Measurements from ENCODE around the gene BNIP1.

The BNIP1 gene

GRCh38 chr5:173165177-173166016 lies 21.1 kb downstream of the BNIP1 start:
- DNase-seq (ENCODE audit: low read depth), result no peak

- no peak for DNase-seq (ENCODE audit: low read depth)
Observed at GRCh38 chr5:173172166-173172565, 27.8 kb downstream of the BNIP1 start.

GRCh38 chr5:173175523-173175922 lies 31.2 kb downstream of the BNIP1 start:
- DNase-seq (ENCODE audit: low read depth), result no peak

GRCh38 chr5:173178369-173178910 lies 34.1 kb downstream of the BNIP1 start:
- no peak for DNase-seq (ENCODE audit: low read depth)

GRCh38 chr5:173180331-173180730 lies 36.0 kb downstream of the BNIP1 start:
- peak; percentile 24 for DNase-seq (ENCODE audit: low read depth)

- DNase-seq (ENCODE audit: low read depth), result no peak
Observed at GRCh38 chr5:173187054-173187743, 42.9 kb downstream of the BNIP1 start.

GRCh38 chr5:173188280-173188679 lies 43.9 kb downstream of the BNIP1 start:
- no peak for DNase-seq (ENCODE audit: low read depth)

GRCh38 chr5:173191015-173191414 lies 46.7 kb downstream of the BNIP1 start:
- DNase-seq (ENCODE audit: low read depth), result no peak

GRCh38 chr5:173191561-173191960 lies 47.2 kb downstream of the BNIP1 start:
- no peak for DNase-seq (ENCODE audit: low read depth)

GRCh38 chr5:173192561-173192960 lies 48.2 kb downstream of the BNIP1 start:
- DNase-seq (ENCODE audit: low read depth), result no peak

GRCh38 chr5:173196133-173196952 lies 52.0 kb downstream of the BNIP1 start:
- no peak for DNase-seq (ENCODE audit: low read depth)

- no peak for DNase-seq (ENCODE audit: low read depth)
Observed at GRCh38 chr5:173197375-173197891, 53.1 kb downstream of the BNIP1 start.

GRCh38 chr5:173198049-173198448 lies 53.7 kb downstream of the BNIP1 start:
- DNase-seq (ENCODE audit: low read depth), result no peak

- no peak for DNase-seq (ENCODE audit: low read depth)
Observed at GRCh38 chr5:173200356-173200755, 56.0 kb downstream of the BNIP1 start.

GRCh38 chr5:173201636-173202265 lies 57.4 kb downstream of the BNIP1 start:
- peak; percentile 73 for DNase-seq (ENCODE audit: low read depth)

- DNase-seq (ENCODE audit: low read depth), result peak; percentile 7
Observed at GRCh38 chr5:173202266-173202875, 58.0 kb downstream of the BNIP1 start.

GRCh38 chr5:173204185-173204979 lies 60.1 kb downstream of the BNIP1 start:
- DNase-seq (ENCODE audit: low read depth), result peak; percentile 40

- DNase-seq (ENCODE audit: low read depth), result no peak
Observed at GRCh38 chr5:173205916-173206315, 61.6 kb downstream of the BNIP1 start.

- no peak for DNase-seq (ENCODE audit: low read depth)
Observed at GRCh38 chr5:173208296-173208695, 64.0 kb downstream of the BNIP1 start.

- no peak for DNase-seq (ENCODE audit: low read depth)
Observed at GRCh38 chr5:173210877-173211276, 66.5 kb downstream of the BNIP1 start.

All from EH (cell line).